ENCODE measurements around the gene CRYGA. TPM values are rescaled to one million over a fixed set of nuclear protein-coding genes. Genes with fewer than 3 reads are reported as not detected.
"Not testable (repeated sequence)": the region's sequence is repeated elsewhere in the genome, so short reads cannot be mapped to it uniquely, and the experiment has no call there.

CRYGA gene
- total RNA-seq, 1 experiment from 2014 or later, result not detected

DNA sequence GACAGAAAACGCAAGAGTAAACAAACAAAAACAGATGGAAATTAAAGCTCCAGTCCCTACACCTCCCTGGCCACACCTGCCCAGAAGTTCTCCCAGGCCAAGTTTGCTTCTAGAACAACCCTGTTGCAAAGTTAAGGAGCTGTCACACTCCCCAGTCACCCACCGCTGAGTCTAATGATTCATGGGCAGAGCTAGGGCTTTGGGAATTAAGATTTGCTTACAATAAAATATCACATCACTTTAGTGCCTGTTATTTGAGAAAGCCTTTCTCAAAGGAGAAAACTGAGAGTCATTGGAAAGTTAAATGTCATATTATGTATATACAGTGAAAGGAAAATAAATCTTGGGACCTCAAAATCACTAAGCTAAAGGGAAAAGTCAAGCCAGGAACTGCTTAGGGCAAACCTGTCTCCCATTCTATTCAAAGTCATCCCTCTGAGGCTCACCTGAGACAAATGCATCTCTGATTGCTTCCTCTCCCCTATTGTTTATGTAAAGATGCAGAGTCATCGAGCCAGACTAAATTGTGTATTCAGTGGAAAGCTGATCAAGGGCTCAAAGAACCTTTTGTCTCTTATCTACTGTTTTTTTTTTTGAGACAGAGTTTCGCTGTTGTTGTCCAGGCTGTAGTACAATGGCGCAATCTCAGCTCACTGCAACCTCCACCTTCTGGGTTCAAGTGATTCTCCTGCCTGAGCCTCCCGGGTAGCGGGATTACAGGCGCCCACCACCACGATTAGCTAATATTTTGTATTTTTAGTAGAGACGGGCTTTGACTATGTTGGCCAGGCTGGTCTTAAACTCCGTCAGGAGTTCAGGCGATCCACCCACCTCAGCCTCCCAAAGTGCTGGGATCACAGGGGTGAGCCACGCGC, 20.2 kb downstream of the CRYGA start:
- no peak for DNase-seq (ENCODE audit: low spot score)
- ATAC-seq, result peak; percentile 68
- CTCF ChIA-PET, result interaction anchor here (0.7 to 2.7 kb wide), 6 partner anchors 19 to 111 kb away, joined by 3 to 12 read pairs (median 5); partner anchors contain the start of genes CRYGD and IDH1
- Mint-ChIP-seq H3K27ac (peak overlapping the region; percentile 90), H3K9me3 (peaks cover 21% of the 10 kb centered on the region), H3K4me1 (peaks cover 37% of the 10 kb centered on the region), H3K4me3 (no peak overlapping the region), H3K27me3 (ENCODE audit: low read depth) (no peaks in the 10 kb centered on the region; the same call in 1 of the 2 replicates), H3K36me3 (peaks cover 18% of the 10 kb centered on the region)
- TF ChIP-seq GABPB1 (CRISPR knock-in tag; IDR thresholded peaks at IDR 0.05) (peak; percentile 45; the same call in 1 of the 2 replicates), PREB (CRISPR knock-in tag; IDR thresholded peaks at IDR 0.05; ENCODE audit: borderline replicate concordance) (no peak), NFE2L1 (CRISPR knock-in tag; IDR thresholded peaks at IDR 0.05) (peak; percentile 52), GTF2I (CRISPR knock-in tag; conservative IDR thresholded peaks at IDR 0.05) (no peak), HMGA2 (CRISPR knock-in tag; IDR thresholded peaks at IDR 0.05) (no peak)
- POLR2A ChIA-PET, result interaction anchor here (0.6 kb wide), 1 partner anchor 25 kb away, joined by 6 read pairs; no protein-coding TSS in a partner anchor

- H3K27me3 Mint-ChIP-seq (ENCODE audit: low read depth), result peaks cover 3% of the 10 kb centered on the region; the same call in 1 of the 2 replicates
- no peak; the same call in 1 of the 2 replicates for ATAC-seq
- ChIA-PET CTCF (interaction anchor here (0.7 to 2.7 kb wide), 5 partner anchors 18 to 112 kb away, joined by 3 to 12 read pairs (median 6); partner anchors contain the start of genes CRYGD and IDH1), POLR2A (no interaction called here)
- no peak overlapping the region; the same call in 1 of the 2 replicates for H3K4me3 Mint-ChIP-seq
- peaks cover 31% of the 10 kb centered on the region for H3K4me1 Mint-ChIP-seq
- no peak for DNase-seq (ENCODE audit: low spot score)
- H3K27ac Mint-ChIP-seq, result peak overlapping the region; percentile 90
- no peak for TF ChIP-seq KAT7 (CRISPR knock-in tag; IDR thresholded peaks at IDR 0.05; ENCODE audit: borderline replicate concordance)
- TF ChIP-seq, protein P1, sequence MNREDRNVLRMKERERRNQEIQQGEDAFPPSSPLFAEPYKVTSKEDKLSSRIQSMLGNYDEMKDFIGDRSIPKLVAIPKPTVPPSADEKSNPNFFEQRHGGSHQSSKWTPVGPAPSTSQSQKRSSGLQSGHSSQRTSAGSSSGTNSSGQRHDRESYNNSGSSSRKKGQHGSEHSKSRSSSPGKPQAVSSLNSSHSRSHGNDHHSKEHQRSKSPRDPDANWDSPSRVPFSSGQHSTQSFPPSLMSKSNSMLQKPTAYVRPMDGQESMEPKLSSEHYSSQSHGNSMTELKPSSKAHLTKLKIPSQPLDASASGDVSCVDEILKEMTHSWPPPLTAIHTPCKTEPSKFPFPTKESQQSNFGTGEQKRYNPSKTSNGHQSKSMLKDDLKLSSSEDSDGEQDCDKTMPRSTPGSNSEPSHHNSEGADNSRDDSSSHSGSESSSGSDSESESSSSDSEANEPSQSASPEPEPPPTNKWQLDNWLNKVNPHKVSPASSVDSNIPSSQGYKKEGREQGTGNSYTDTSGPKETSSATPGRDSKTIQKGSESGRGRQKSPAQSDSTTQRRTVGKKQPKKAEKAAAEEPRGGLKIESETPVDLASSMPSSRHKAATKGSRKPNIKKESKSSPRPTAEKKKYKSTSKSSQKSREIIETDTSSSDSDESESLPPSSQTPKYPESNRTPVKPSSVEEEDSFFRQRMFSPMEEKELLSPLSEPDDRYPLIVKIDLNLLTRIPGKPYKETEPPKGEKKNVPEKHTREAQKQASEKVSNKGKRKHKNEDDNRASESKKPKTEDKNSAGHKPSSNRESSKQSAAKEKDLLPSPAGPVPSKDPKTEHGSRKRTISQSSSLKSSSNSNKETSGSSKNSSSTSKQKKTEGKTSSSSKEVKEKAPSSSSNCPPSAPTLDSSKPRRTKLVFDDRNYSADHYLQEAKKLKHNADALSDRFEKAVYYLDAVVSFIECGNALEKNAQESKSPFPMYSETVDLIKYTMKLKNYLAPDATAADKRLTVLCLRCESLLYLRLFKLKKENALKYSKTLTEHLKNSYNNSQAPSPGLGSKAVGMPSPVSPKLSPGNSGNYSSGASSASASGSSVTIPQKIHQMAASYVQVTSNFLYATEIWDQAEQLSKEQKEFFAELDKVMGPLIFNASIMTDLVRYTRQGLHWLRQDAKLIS (CRISPR knock-in tag; IDR thresholded peaks at IDR 0.05; ENCODE audit: borderline replicate concordance), result no peak
- peaks cover 26% of the 10 kb centered on the region for H3K36me3 Mint-ChIP-seq
- H3K9me3 Mint-ChIP-seq, result peaks cover 28% of the 10 kb centered on the region
These were observed 21.0 kb downstream of the CRYGA start for GRCh38 chr2:208142240-208142924.

DNA sequence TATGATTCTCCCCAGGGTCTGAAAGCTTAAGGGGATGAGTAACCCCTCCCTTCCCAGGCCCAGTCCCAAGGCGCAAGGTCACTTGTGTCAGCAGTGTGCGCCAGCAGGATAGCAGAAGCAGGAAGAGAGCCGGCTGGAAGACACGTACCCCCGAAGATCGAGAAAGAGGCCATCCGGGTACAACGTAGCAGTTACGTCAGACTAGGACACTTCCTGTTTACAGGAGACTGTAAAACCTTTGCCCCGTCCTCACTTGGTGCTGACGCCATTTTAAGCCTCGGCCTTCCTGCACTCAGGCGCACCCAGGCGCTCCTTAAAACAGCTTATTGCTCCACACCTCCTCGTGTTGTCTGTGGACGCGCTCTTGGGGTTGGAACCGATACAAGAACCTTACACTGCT, 23.9 kb downstream of the CRYGA start:
- H3K36me3 Mint-ChIP-seq, result peaks cover 29% of the 10 kb centered on the region
- peaks cover 31% of the 10 kb centered on the region for H3K9me3 Mint-ChIP-seq
- CTCF ChIA-PET, result no interaction called here
- H3K27ac Mint-ChIP-seq, result no peak overlapping the region
- POLR2A ChIA-PET, result no interaction called here
- peaks cover 29% of the 10 kb centered on the region for H3K4me1 Mint-ChIP-seq
- no peak for DNase-seq (ENCODE audit: low spot score)
- ATAC-seq, result no peak
- H3K27me3 Mint-ChIP-seq (ENCODE audit: low read depth), result peaks cover 3% of the 10 kb centered on the region; the same call in 1 of the 2 replicates
- H3K4me3 Mint-ChIP-seq, result no peak overlapping the region
- TF ChIP-seq TCF7 (CRISPR knock-in tag; IDR thresholded peaks at IDR 0.05; ENCODE audit: low read depth), result no peak
- TF ChIP-seq, protein P2, sequence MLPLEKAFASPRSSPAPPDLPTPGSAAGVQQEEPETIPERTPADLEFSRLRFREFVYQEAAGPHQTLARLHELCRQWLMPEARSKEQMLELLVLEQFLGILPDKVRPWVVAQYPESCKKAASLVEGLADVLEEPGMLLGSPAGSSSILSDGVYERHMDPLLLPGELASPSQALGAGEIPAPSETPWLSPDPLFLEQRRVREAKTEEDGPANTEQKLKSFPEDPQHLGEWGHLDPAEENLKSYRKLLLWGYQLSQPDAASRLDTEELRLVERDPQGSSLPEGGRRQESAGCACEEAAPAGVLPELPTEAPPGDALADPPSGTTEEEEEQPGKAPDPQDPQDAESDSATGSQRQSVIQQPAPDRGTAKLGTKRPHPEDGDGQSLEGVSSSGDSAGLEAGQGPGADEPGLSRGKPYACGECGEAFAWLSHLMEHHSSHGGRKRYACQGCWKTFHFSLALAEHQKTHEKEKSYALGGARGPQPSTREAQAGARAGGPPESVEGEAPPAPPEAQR (CRISPR knock-in tag; IDR thresholded peaks at IDR 0.05), result no peak

- Mint-ChIP-seq H3K9me3 (peaks cover 31% of the 10 kb centered on the region), H3K4me1 (peaks cover 23% of the 10 kb centered on the region), H3K36me3 (peaks cover 29% of the 10 kb centered on the region)
- ATAC-seq; H3K4me3 Mint-ChIP-seq; H3K27ac Mint-ChIP-seq; DNase-seq (ENCODE audit: low spot score); H3K27me3 Mint-ChIP-seq (ENCODE audit: low read depth); POLR2A ChIA-PET; CTCF ChIA-PET: not testable (repeated sequence)
These were observed 25.1 kb downstream of the CRYGA start for GRCh38 chr2:208138334-208138733.
